Measurements from ENCODE around the gene HS6ST2. TPM values are rescaled to one million over a fixed set of nuclear protein-coding genes. Genes with fewer than 3 reads are reported as not detected.

The HS6ST2 gene
- total RNA-seq, 1 experiment from 2014 or later: 24.6 TPM

DNA sequence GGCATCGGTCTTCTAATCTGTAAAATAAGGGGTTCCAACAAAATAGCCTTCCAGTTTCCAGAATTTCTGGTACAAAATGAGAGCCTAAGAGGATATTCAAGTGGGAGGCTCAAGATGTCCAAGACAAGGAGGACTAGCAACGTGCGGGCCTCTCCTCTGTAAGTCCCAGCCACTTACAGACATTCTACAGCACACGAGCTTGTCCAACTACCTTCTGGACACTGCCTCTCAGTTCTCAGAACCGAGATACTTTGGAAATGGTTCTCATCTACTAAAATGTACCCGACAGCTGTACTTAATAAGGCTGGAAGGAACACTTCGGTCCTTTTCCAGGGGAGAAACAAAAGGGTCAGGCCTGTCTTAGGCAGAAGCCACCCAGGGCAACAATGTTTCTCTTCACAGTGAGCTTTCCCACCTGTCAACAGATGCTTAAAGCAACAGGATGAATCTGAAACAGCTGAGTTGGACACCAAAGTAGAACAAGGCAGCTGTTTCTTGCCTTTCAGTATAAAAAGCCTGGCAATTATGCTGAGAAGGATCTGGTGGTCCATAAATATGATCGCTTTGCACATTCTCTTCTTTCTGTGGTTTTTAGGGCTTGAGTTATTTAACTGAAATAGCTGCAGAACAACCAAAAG lies 127.0 kb downstream of the HS6ST2 start:
- ChIA-PET POLR2A (no interaction called here), RAD21 (ENCODE audit: low non-redundant PET in 1 of 2, low total read pairs in 2 of 2, uncharacterized antibody in 2 of 2, unreplicated experiment in 2 of 2) (no interaction called here), CTCF (no interaction called here)
- no peak overlapping the region for H3K4me2 ChIP-seq (ENCODE audit: low read length)
- H3K79me2 ChIP-seq (ENCODE audit: insufficient read depth, low read length): 0 out of 2 replicates have a peak, but pooled peaks cover 4% of the 10 kb centered on the region
- no peaks in the 10 kb centered on the region for H3K27me3 ChIP-seq (ENCODE audit: insufficient read depth, low read length)
- H3K9me3 ChIP-seq (ENCODE audit: control insufficient read depth in 1 of 2, insufficient read depth in 1 of 2, low read depth in 1 of 2, low read length in 2 of 2): no peaks in the 10 kb centered on the region
- intact Hi-C loops (cut with micrococcal nuclease): no loop called here
- no peak for DNase-seq (ENCODE audit: low read depth, low spot score)
- H4K20me1 ChIP-seq (ENCODE audit: insufficient read depth): no peaks in the 10 kb centered on the region
- H3K9me2 ChIP-seq (ENCODE audit: insufficient read depth): no peaks in the 10 kb centered on the region
- H3K36me3 ChIP-seq (ENCODE audit: control insufficient read depth in 1 of 2, insufficient read depth in 2 of 2, low read length in 2 of 2): no peaks in the 10 kb centered on the region
- H3K4me1 ChIP-seq (ENCODE audit: control insufficient read depth in 1 of 2, insufficient read depth in 2 of 2, low read length in 2 of 2): peaks cover 0 to 2% of the 10 kb centered on the region in 2 experiments; a peak in 1 of 4 replicates
- no peak overlapping the region for H3K9ac ChIP-seq (ENCODE audit: low read length)
- ATAC-seq: no peak
- no peak overlapping the region for H2AFZ ChIP-seq (ENCODE audit: low read depth, low read length, poor library complexity, severe bottlenecking)
- H3K27ac ChIP-seq (ENCODE audit: low read depth, low read length): no peak overlapping the region
- H3K4me3 ChIP-seq (replicated peaks in 1 of 2; ENCODE audit: low read depth in 1 of 2, low read length in 2 of 2): no peak overlapping the region
- TF ChIP-seq ZNF274 (IDR thresholded peaks at IDR 0.05; ENCODE audit: low read depth, low read length) (no peak), EZH2phosphoT487 (IDR thresholded peaks at IDR 0.05; ENCODE audit: borderline replicate concordance) (no peak), JUND (IDR thresholded peaks at IDR 0.05) (no peak), SRF (IDR thresholded peaks at IDR 0.05; ENCODE audit: low read depth) (no peak), FOSL1 (IDR thresholded peaks at IDR 0.05; ENCODE audit: low read depth) (no peak), ZFX (IDR thresholded peaks at IDR 0.05) (no peak), CBX3 (IDR thresholded peaks at IDR 0.05; ENCODE audit: low read depth) (no peak), POLR2A (IDR thresholded peaks at IDR 0.05; ENCODE audit: borderline replicate concordance, extremely low read depth, insufficient read depth, insufficient read length) (no peak), ELF1 (IDR thresholded peaks at IDR 0.05; ENCODE audit: borderline replicate concordance, low read depth) (no peak), MAX (IDR thresholded peaks at IDR 0.05) (no peak), ZBTB33 (IDR thresholded peaks at IDR 0.05; ENCODE audit: extremely low read depth, insufficient replicate concordance, low read length) (no peak), RAD21 (IDR thresholded peaks at IDR 0.05; ENCODE audit: low read depth) (no peak), SIN3A (IDR thresholded peaks at IDR 0.05; ENCODE audit: low read depth) (no peak), EZH2 (IDR thresholded peaks at IDR 0.05) (no peak), CEBPB (IDR thresholded peaks at IDR 0.05; ENCODE audit: low read depth) (no peak)
- TF ChIP-seq, protein P1, sequence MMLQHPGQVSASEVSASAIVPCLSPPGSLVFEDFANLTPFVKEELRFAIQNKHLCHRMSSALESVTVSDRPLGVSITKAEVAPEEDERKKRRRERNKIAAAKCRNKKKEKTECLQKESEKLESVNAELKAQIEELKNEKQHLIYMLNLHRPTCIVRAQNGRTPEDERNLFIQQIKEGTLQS (IDR thresholded peaks at IDR 0.05): no peak
- BruUV-seq (replicated peaks): no TSS peak

All from HCT116 (cell line).